Mesenchymal stem cell (in vitro differentiated cells and primary cell): ENCODE data around the gene TMEM175.
A peak's percentile ranks its signal among the peaks of the same experiment; 100 is the strongest.
"Not testable (repeated sequence)": the region's sequence is repeated elsewhere in the genome, so short reads cannot be mapped to it uniquely, and the experiment has no call there.

ENCODE experiments used
- DNase-seq: peaks from one replicate; pipeline ENCODE4 v3.0.0-alpha.2; 2013
- H2AFZ ChIP-seq: one replicate; pipeline ENCODE4 v1.6.1; 2013; ENCODE audit warnings: low read depth, mild to moderate bottlenecking, control low read depth, inconsistent platforms, low read length, moderate library complexity
- H2AK5ac ChIP-seq: 2 replicates; pipeline ENCODE4 v1.6.1; 2013; ENCODE audit warnings: low read length, moderate library complexity, mild to moderate bottlenecking, inconsistent platforms; ENCODE audit not compliant: severe bottlenecking
- H2BK120ac ChIP-seq: one replicate; pipeline ENCODE4 v1.6.1; 2013; ENCODE audit warnings: low read depth, mild to moderate bottlenecking, inconsistent platforms, low read length, moderate library complexity
- H2BK12ac ChIP-seq, 2 experiments: one replicate each; pipeline ENCODE4 v1.6.1; 2013; ENCODE audit warnings: inconsistent platforms in 2 of 2, low read length in 2 of 2, mild to moderate bottlenecking in 2 of 2, moderate library complexity in 2 of 2, control low read depth in 1 of 2
- H2BK15ac ChIP-seq: one replicate; pipeline ENCODE4 v1.6.1; 2013; ENCODE audit warnings: mild to moderate bottlenecking, low read depth, inconsistent platforms; ENCODE audit not compliant: poor library complexity, severe bottlenecking
- H2BK5ac ChIP-seq: 2 replicates; pipeline ENCODE4 v1.6.1; 2013; ENCODE audit warnings: low read depth, mild to moderate bottlenecking, low read length, control low read depth, inconsistent platforms; ENCODE audit not compliant: poor library complexity, severe bottlenecking
- H3K14ac ChIP-seq, 2 experiments: one replicate each; pipeline ENCODE4 v1.6.1; 2013; ENCODE audit warnings: inconsistent platforms in 2 of 2, low read length in 2 of 2, control low read depth in 1 of 2, mild to moderate bottlenecking in 1 of 2, moderate library complexity in 1 of 2
- H3K18ac ChIP-seq, 2 experiments: one replicate each; pipeline ENCODE4 v1.6.1; 2013; ENCODE audit warnings: inconsistent platforms in 2 of 2, low read length in 2 of 2, control low read depth in 1 of 2, low read depth in 1 of 2, mild to moderate bottlenecking in 1 of 2
- H3K23ac ChIP-seq, 2 experiments: one replicate each; pipeline ENCODE4 v1.6.1; 2013; ENCODE audit warnings: inconsistent platforms in 2 of 2, low read length in 2 of 2, mild to moderate bottlenecking in 2 of 2, moderate library complexity in 2 of 2, control low read depth in 1 of 2
- H3K27ac ChIP-seq: 2 replicates; pipeline ENCODE4 v1.5.1; 2013; ENCODE audit warnings: mild to moderate bottlenecking, moderate library complexity, low read length, control low read depth, inconsistent platforms; ENCODE audit not compliant: poor library complexity, severe bottlenecking
- H3K27me3 ChIP-seq, 2 experiments: 2 replicates each; pipeline versions ENCODE4 v1.6.1 to v1.7.0; 2013; ENCODE audit warnings: low read length in 2 of 2, mild to moderate bottlenecking in 2 of 2, moderate library complexity in 2 of 2, control low read depth in 1 of 2, inconsistent platforms in 1 of 2; ENCODE audit not compliant: control insufficient read depth in 1 of 2, insufficient read depth in 1 of 2
- H3K36me3 ChIP-seq, 2 experiments: 2 replicates each; pipeline versions ENCODE4 v1.6.1 to v1.7.0; 2013; ENCODE audit warnings: low read length in 2 of 2, control low read depth in 1 of 2, inconsistent platforms in 1 of 2, low read depth in 1 of 2, mild to moderate bottlenecking in 1 of 2; ENCODE audit not compliant: insufficient read depth in 2 of 2, control insufficient read depth in 1 of 2
- H3K4ac ChIP-seq, 2 experiments: one replicate each; pipeline ENCODE4 v1.6.1; 2013; ENCODE audit warnings: inconsistent platforms in 2 of 2, low read length in 2 of 2, mild to moderate bottlenecking in 2 of 2, moderate library complexity in 2 of 2, control low read depth in 1 of 2, low read depth in 1 of 2
- H3K4me1 ChIP-seq: 2 replicates; pipeline ENCODE4 v1.6.1; 2013; ENCODE audit warnings: low read depth, low read length, control low read depth; ENCODE audit not compliant: control insufficient read depth, insufficient read depth
- H3K4me2 ChIP-seq: 2 replicates; pipeline ENCODE4 v1.6.1; 2013; ENCODE audit warnings: low read length, mild to moderate bottlenecking, inconsistent platforms; ENCODE audit not compliant: poor library complexity, severe bottlenecking
- H3K4me3 ChIP-seq, 2 experiments: 2 replicates each; pipeline versions ENCODE4 v1.5.1 to v1.7.0; 2013; ENCODE audit warnings: low read length in 2 of 2, mild to moderate bottlenecking in 2 of 2, control low read depth in 1 of 2, low read depth in 1 of 2; ENCODE audit not compliant: insufficient read depth in 1 of 2
- H3K79me1 ChIP-seq: replicated peaks from 2 replicates; pipeline ENCODE4 v1.6.1; 2013; ENCODE audit warnings: mild to moderate bottlenecking, control low read depth, low read length, inconsistent platforms; ENCODE audit not compliant: poor library complexity, severe bottlenecking
- H3K9ac ChIP-seq: 2 replicates; pipeline ENCODE4 v1.7.0; 2013; ENCODE audit warnings: mild to moderate bottlenecking, low read length, moderate library complexity
- H3K9me3 ChIP-seq: 2 replicates; pipeline ENCODE4 v1.7.0; 2013; ENCODE audit warnings: mild to moderate bottlenecking, low read length; ENCODE audit not compliant: control insufficient read depth
- H4K8ac ChIP-seq: one replicate; pipeline ENCODE4 v1.6.1; 2013; ENCODE audit warnings: inconsistent platforms, mild to moderate bottlenecking, low read length, moderate library complexity
- H4K91ac ChIP-seq: one replicate; pipeline ENCODE4 v1.6.1; 2013; ENCODE audit warnings: mild to moderate bottlenecking, low read length, inconsistent platforms
- WGBS: methylation state at CpG from one replicate; pipeline ENCODE4 v1.1.7; 2013; ENCODE audit warnings: mixed read lengths; 5-methylcytosine and 5-hydroxymethylcytosine counted together

Gene TMEM175

DNA sequence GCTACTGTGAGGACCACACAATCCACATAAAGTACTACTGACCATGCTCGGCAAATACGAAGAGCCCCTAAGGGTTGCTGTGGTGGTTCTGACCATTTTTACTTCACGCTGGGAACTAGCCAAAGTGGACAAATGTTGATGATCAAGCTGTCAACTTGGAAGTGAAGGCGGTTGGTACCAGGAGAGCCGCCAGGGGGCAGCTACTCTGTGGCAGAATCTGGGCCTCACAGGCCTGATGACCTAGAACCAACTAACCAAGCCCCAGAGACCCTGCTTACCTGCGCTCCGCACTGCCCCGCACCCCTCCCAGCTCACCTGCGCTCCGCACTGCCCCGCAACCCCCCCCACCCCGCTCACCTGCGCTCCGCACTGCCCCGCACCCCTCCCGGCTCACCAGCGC is 5.7 kb upstream of the TMEM175 start:
- Histone ChIP-seq H3K14ac (no peak overlapping the region), H3K27me3 (no peaks in the 10 kb centered on the region), H2BK12ac (no peak overlapping the region), H3K36me3 (peaks cover 4 to 14% of the 10 kb centered on the region in 2 experiments), H3K79me1 (peaks cover 8% of the 10 kb centered on the region), H2BK5ac (no peak overlapping the region), H4K8ac (no peak overlapping the region), H2BK120ac (no peak overlapping the region), H3K4me1 (peaks cover 44% of the 10 kb centered on the region), H3K18ac (no peak overlapping the region), H2AFZ (no peak overlapping the region), H2AK5ac (no peak overlapping the region), H3K9ac (no peak overlapping the region), H2BK15ac (no peak overlapping the region), H3K27ac (no peak overlapping the region), H3K9me3 (no peaks in the 10 kb centered on the region), H3K4ac (no peak overlapping the region), H4K91ac (no peak overlapping the region), H3K23ac (no peak overlapping the region), H3K4me3 (no peak overlapping the region), H3K4me2 (no peak overlapping the region)
- no peak for DNase-seq
- WGBS: 59% methylated on average over 9 of the region's 17 CpGs

DNA sequence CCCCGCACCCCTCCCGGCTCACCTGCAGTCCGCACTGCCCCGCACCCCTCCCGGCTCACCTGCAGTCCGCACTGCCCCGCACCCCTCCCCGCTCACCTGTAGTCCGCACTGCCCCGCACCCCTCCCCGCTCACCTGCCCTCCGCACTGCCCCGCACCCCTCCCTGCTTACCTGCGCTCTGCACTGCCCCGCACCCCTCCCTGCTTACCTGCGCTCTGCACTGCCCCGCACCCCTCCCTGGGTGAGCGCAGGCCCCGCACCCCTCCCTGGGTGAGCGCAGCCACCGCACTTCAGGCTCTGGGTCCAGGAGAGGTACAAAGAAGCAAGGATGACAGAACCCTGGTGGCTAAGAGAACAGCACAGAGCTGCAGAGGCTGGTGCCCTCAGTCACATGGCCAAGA is 4.7 kb upstream of the TMEM175 start:
- not testable (repeated sequence) for H4K91ac ChIP-seq, H3K14ac ChIP-seq, H2BK15ac ChIP-seq, H3K4me2 ChIP-seq, H3K9me3 ChIP-seq, H3K4me3 ChIP-seq, H4K8ac ChIP-seq, DNase-seq, H3K4ac ChIP-seq, H2BK12ac ChIP-seq, H3K18ac ChIP-seq, H2BK120ac ChIP-seq, H3K9ac ChIP-seq, H2AFZ ChIP-seq, H3K79me1 ChIP-seq, H3K27ac ChIP-seq, H3K23ac ChIP-seq, H3K27me3 ChIP-seq, H2AK5ac ChIP-seq, H2BK5ac ChIP-seq
- Histone ChIP-seq H3K36me3 (peaks cover 4 to 14% of the 10 kb centered on the region in 2 experiments), H3K4me1 (peaks cover 44% of the 10 kb centered on the region)
- WGBS: 95% methylated on average over 20 of the region's 21 CpGs

DNA sequence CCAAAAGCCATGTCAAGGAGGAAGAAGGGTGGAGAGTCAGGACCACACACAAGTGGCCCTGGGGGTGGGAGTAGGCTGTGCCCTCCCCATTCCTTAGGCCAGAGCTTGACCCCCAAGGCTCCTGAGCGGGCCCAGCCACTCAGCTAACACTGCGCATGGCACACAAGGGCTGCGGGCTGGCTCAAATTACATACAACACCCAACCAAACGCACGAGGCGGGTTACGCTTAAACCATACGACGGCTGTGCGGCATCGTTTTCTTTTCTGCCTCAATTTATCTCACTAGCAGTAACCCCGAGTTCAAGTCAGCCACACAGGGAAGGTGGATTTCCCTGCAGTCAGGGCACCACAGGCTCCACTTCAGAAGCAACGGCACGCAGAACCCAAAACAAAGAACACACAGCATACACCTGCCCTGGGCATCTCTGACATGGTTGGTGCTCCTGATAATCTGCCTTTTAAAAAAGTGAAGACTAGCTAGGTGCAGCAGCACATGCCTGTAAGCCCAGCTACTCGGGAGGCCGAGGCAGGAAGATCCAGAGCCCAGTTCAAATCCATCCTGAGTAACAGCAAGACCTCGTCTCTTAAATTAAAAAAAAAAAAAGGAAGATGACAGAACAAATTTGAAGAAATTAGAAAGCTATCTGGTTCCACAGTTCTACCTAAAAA is 3.0 kb upstream of the TMEM175 start:
- no peak for DNase-seq
- Histone ChIP-seq H3K9me3 (no peaks in the 10 kb centered on the region), H3K14ac (no peak overlapping the region), H3K27ac (no peak overlapping the region), H3K4me1 (peaks cover 37% of the 10 kb centered on the region), H4K91ac (no peak overlapping the region), H2AK5ac (no peak overlapping the region), H2BK12ac (no peak overlapping the region), H3K27me3 (no peaks in the 10 kb centered on the region), H2AFZ (no peak overlapping the region), H3K36me3 (peaks cover 0 to 14% of the 10 kb centered on the region in 2 experiments), H2BK5ac (no peak overlapping the region), H4K8ac (peak overlapping the region; percentile 42), H2BK15ac (no peak overlapping the region), H3K4me3 (no peak overlapping the region), H3K4ac (no peak overlapping the region), H3K9ac (peak overlapping the region; percentile 96), H3K23ac (no peak overlapping the region), H3K79me1 (peaks cover 11% of the 10 kb centered on the region), H3K18ac (no peak overlapping the region), H3K4me2 (no peak overlapping the region), H2BK120ac (no peak overlapping the region)
- WGBS: 98% methylated on average over 16 of the region's 17 CpGs

DNA sequence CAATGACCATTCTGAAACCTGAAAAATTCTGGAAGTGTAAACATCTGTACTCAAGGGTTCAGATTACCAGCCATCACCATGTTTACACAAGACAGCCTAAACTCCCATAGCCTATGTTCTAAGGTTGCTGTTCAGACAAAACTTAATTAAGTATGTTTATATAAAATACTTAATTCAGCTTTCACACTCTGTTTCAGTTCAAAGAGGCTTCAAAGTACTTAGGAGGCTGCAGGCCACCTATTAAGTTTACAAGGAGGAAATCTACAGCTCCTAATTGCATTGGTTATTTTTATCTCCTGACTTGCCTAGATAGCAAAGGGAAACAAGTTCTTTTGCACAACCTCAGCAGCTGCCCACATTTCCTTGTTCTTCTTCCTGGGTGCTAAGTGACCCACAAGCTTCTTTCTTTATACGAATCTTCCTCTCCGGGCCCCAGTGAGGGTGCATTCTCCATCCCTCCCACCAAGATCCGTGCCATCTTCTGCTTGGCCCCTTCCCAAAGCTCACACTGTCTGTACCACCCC is 2.2 kb upstream of the TMEM175 start:
- Histone ChIP-seq H4K91ac (no peak overlapping the region), H2BK12ac (no peak overlapping the region), H3K18ac (no peak overlapping the region), H3K9me3 (no peaks in the 10 kb centered on the region), H3K4me3 (peak overlapping the region in 1 of 2 experiments; percentile 89), H4K8ac (no peak overlapping the region), H2AFZ (no peak overlapping the region), H3K4ac (no peak overlapping the region), H3K36me3 (peaks cover 0 to 14% of the 10 kb centered on the region in 2 experiments), H3K4me1 (peaks cover 33% of the 10 kb centered on the region), H3K23ac (no peak overlapping the region), H3K14ac (peak overlapping the region in 1 of 2 experiments; percentile 36), H2BK15ac (no peak overlapping the region), H3K9ac (peak overlapping the region; percentile 96), H3K79me1 (peaks cover 9% of the 10 kb centered on the region), H3K27me3 (no peaks in the 10 kb centered on the region), H2AK5ac (no peak overlapping the region), H2BK120ac (no peak overlapping the region), H2BK5ac (no peak overlapping the region), H3K4me2 (no peak overlapping the region), H3K27ac (no peak overlapping the region)
- DNase-seq: peak; percentile 67
- 86% methylated on average over 3 of the region's 3 CpGs for WGBS
